ENCODE measurements around the gene NRIP1. TPM values are rescaled to one million over a fixed set of nuclear protein-coding genes. Genes with fewer than 3 reads are reported as not detected.

Gene NRIP1
- total and polyA plus RNA-seq, 2 experiments from 2014 or later, result 9.1 to 16.8 TPM

DNA sequence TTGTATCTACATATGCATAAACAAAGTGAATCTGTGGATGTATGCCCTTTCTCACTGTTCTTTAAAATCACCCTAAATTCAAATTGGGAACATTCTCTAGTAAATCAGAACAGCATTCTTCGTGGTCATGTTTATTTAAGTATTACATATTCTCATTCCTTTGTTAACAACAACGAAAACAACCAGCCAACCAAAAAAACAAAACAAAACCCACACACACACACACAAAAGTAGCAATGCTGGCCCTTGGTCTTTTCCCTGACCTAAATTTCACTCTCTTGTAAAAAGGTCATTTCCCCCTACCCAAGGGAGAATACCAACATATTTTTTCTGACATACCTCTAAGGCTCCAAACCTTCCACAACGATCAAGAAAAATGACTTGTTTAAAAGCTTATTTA is 102.6 kb downstream of the NRIP1 start:
- Histone ChIP-seq H3K27me3 (no peaks in the 10 kb centered on the region), H3K9me3 (ENCODE audit: low read depth) (no peaks in the 10 kb centered on the region), H3K4me1 (ENCODE audit: low read depth) (no peaks in the 10 kb centered on the region), H3K27ac (no peak overlapping the region), H3K4me3 (no peak overlapping the region), H3K36me3 (peaks cover 7% of the 10 kb centered on the region)
- no peak for TF ChIP-seq CTCF (IDR thresholded peaks at IDR 0.05; ENCODE audit: low read depth, low read length)
- DNase-seq (ENCODE audit: low read depth in 1 of 2, low spot score in 1 of 2), result no peak

DNA sequence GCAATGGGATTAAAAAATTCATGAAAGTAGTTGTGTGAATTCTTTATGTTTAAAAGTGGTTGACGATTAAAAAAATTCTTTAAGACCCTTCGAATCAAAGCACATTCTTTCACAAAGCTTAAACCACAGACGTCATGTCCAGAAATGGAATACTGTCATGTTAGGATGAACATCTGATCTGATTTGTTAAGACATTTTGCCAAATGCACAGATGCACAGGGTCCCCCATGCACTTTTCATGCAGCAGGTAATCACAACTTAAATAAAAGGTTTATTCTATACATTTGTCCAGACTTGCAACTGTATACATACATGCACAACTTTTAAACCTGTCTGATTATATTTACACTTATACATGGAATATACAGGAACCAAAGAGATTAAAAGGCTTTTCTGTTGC is 103.3 kb downstream of the NRIP1 start:
- no peaks in the 10 kb centered on the region for H3K4me1 ChIP-seq (ENCODE audit: low read depth)
- peaks cover under 1% of the 10 kb centered on the region for H3K36me3 ChIP-seq
- no peaks in the 10 kb centered on the region for H3K9me3 ChIP-seq (ENCODE audit: low read depth)
- DNase-seq (ENCODE audit: low read depth in 1 of 2, low spot score in 1 of 2), result no peak
- TF ChIP-seq CTCF (IDR thresholded peaks at IDR 0.05; ENCODE audit: low read depth, low read length), result no peak
- H3K27ac ChIP-seq, result no peak overlapping the region
- H3K4me3 ChIP-seq, result no peak overlapping the region
- no peaks in the 10 kb centered on the region for H3K27me3 ChIP-seq

DNA sequence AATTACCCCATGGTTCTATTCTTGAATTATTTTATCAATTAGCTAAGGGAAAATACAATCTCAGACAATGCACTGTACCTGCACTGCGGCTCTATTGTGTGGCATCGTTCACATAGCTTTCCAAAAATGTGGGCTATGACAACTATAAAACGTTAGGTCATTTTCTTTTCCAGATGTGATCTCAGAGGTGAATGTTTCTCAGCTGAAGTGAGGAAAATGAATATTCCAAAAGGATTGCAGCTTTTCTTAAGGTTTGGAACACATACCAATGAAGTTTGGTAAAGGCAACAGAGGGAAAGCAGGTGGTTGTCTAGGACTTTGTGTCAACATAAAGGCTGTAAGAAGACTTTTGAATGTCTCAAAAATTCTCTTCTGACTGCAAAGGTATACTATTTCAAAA is 105.5 kb downstream of the NRIP1 start:
- Histone ChIP-seq H3K36me3 (no peaks in the 10 kb centered on the region), H3K27ac (no peak overlapping the region), H3K9me3 (ENCODE audit: low read depth) (no peaks in the 10 kb centered on the region), H3K4me3 (no peak overlapping the region), H3K4me1 (ENCODE audit: low read depth) (no peaks in the 10 kb centered on the region), H3K27me3 (no peaks in the 10 kb centered on the region)
- TF ChIP-seq CTCF (IDR thresholded peaks at IDR 0.05; ENCODE audit: low read depth, low read length), result no peak
- no peak for DNase-seq (ENCODE audit: low read depth in 1 of 2, low spot score in 1 of 2)

DNA sequence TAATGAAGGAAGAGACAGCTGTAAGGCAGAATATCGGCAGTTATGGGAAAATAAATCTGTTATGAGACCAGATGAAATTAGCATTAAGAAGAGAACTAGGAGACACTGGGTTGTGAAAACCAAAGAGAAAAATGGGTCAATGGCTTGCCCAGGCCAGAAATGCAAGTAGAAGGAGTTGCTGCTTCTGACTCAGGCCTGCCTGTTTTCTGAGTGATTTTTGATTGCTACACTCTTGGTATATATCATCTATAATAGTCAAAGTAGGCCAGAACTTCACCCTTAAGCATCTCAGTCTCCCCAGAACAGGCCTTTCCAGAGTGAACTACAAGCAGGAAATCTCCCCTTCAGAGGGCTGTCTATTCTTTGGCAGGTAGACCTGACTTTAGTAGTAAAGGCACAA is 107.0 kb downstream of the NRIP1 start:
- H3K9me3 ChIP-seq (ENCODE audit: low read depth), result no peaks in the 10 kb centered on the region
- DNase-seq (ENCODE audit: low read depth in 1 of 2, low spot score in 1 of 2), result no peak
- no peak overlapping the region for H3K4me3 ChIP-seq
- H3K27me3 ChIP-seq, result no peaks in the 10 kb centered on the region
- H3K36me3 ChIP-seq, result no peaks in the 10 kb centered on the region
- no peaks in the 10 kb centered on the region for H3K4me1 ChIP-seq (ENCODE audit: low read depth)
- H3K27ac ChIP-seq, result no peak overlapping the region
- no peak for TF ChIP-seq CTCF (IDR thresholded peaks at IDR 0.05; ENCODE audit: low read depth, low read length)

- H3K9me3 ChIP-seq (ENCODE audit: low read depth), result no peaks in the 10 kb centered on the region
- H3K27me3 ChIP-seq, result no peaks in the 10 kb centered on the region
- DNase-seq (ENCODE audit: low read depth in 1 of 2, low spot score in 1 of 2), result peak in 1 of 2 donors; percentile 76
- no peaks in the 10 kb centered on the region for H3K4me1 ChIP-seq (ENCODE audit: low read depth)
- H3K36me3 ChIP-seq, result no peaks in the 10 kb centered on the region
- no peak overlapping the region for H3K27ac ChIP-seq
- no peak for TF ChIP-seq CTCF (IDR thresholded peaks at IDR 0.05; ENCODE audit: low read depth, low read length)
- no peak overlapping the region for H3K4me3 ChIP-seq
Measured at GRCh38 chr21:14956807-14957206, 108.0 kb downstream of the NRIP1 start.

Data from cardiac muscle cell (in vitro differentiated cells and primary cell).